Prostate gland (tissue), 2 donors: Measurements from ENCODE around the gene PER1.

Experiments
- POLR2A ChIP-seq: fragments of 450-650 bp; IDR thresholded peaks from one replicate; pipeline ENCODE4 v1.6.1; 2016; ENCODE audit warnings: antibody characterized with exemption, mild to moderate bottlenecking
- POLR2AphosphoS5 ChIP-seq: sonication (generic); formaldehyde crosslinking; IDR thresholded peaks from one replicate; pipeline ENCODE4 v1.6.1; 2017; ENCODE audit warnings: antibody characterized with exemption
- TF ChIP-seq, protein P1 (sequence below), 4 experiments: fragments of 200-600 bp in 2 of 4; fragments of 450-650 bp in 2 of 4; sonication (generic) in 2 of 4; IDR thresholded peaks; 1 replicate in 3 of 4; 2 replicates in 1 of 4; pipeline ENCODE4 v1.5.1; 2016 to 2019; ENCODE audit warnings: antibody characterized with exemption in 4 of 4, mild to moderate bottlenecking in 2 of 4, moderate library complexity in 2 of 4

DNA sequence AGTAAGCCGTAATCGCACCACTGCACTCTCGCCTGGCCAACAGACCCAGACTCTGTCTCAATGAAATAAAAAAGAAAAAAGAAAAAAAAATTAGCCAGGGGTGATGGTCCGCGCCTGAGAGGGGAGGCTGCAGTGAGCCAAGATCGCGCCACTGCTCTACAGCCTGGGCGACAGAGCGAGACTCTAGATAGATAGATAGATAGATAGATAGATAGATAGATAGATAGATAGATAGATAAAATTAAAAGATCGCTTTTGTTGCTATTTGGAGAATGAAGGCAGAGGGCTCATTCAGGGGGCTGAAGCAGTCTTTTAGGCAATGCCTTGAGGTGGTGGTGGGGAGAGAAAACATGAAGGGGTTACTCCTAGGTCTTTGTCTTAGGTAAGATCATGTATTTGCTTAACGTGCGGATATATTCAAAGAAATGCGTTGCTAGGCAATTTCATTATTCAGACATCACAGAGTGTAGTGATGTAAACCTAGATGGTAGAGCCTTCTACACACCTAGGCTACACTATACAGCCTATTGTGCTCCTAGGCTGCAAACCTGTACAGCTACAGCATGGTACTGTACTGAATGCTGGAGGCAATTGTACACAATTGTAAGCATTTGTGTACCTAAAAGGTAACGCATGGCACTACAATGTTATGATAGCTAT is 23.9 kb downstream of the PER1 start:
- TF ChIP-seq, protein P1, sequence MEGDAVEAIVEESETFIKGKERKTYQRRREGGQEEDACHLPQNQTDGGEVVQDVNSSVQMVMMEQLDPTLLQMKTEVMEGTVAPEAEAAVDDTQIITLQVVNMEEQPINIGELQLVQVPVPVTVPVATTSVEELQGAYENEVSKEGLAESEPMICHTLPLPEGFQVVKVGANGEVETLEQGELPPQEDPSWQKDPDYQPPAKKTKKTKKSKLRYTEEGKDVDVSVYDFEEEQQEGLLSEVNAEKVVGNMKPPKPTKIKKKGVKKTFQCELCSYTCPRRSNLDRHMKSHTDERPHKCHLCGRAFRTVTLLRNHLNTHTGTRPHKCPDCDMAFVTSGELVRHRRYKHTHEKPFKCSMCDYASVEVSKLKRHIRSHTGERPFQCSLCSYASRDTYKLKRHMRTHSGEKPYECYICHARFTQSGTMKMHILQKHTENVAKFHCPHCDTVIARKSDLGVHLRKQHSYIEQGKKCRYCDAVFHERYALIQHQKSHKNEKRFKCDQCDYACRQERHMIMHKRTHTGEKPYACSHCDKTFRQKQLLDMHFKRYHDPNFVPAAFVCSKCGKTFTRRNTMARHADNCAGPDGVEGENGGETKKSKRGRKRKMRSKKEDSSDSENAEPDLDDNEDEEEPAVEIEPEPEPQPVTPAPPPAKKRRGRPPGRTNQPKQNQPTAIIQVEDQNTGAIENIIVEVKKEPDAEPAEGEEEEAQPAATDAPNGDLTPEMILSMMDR (IDR thresholded peaks at IDR 0.05), result no peak
- TF ChIP-seq POLR2AphosphoS5 (no peak), POLR2A (no peak)
